ENCODE results near the gene UPB1.

GRCh38 chr22:24565077-24565476, 69.9 kb downstream of the UPB1 start:
- TF ChIP-seq POLR2A (IDR thresholded peaks at IDR 0.05) (no peak), POLR2AphosphoS5 (IDR thresholded peaks at IDR 0.05) (no peak), CTCF (IDR thresholded peaks at IDR 0.05) (no peak), EP300 (IDR thresholded peaks at IDR 0.05) (no peak)

All from suprapubic skin (tissue), 4 donors.